GM18867 (cell line): ENCODE results near the gene NBPF11.
"Not testable (repeated sequence)": the region's sequence is repeated elsewhere in the genome, so short reads cannot be mapped to it uniquely, and the experiment has no call there.

ENCODE experiments used
- ATAC-seq: cut with Tn5 transposase; IDR thresholded peaks from one replicate; pipeline ENCODE4 v1.9.1; 2021; ENCODE audit warnings: mild to moderate bottlenecking, moderate library complexity; ENCODE audit not compliant: unreplicated experiment

The NBPF11 gene, protein sequence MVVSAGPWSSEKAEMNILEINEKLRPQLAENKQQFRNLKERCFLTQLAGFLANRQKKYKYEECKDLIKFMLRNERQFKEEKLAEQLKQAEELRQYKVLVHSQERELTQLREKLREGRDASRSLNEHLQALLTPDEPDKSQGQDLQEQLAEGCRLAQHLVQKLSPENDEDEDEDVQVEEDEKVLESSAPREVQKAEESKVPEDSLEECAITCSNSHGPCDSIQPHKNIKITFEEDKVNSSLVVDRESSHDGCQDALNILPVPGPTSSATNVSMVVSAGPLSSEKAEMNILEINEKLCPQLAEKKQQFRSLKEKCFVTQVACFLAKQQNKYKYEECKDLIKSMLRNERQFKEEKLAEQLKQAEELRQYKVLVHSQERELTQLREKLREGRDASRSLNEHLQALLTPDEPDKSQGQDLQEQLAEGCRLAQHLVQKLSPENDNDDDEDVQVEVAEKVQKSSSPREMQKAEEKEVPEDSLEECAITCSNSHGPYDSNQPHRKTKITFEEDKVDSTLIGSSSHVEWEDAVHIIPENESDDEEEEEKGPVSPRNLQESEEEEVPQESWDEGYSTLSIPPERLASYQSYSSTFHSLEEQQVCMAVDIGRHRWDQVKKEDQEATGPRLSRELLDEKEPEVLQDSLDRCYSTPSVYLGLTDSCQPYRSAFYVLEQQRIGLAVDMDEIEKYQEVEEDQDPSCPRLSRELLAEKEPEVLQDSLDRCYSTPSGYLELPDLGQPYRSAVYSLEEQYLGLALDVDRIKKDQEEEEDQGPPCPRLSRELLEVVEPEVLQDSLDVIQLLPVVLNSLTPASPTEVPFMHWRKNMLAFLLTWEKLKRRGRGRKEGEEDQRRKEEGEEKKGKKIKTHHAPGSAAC

DNA sequence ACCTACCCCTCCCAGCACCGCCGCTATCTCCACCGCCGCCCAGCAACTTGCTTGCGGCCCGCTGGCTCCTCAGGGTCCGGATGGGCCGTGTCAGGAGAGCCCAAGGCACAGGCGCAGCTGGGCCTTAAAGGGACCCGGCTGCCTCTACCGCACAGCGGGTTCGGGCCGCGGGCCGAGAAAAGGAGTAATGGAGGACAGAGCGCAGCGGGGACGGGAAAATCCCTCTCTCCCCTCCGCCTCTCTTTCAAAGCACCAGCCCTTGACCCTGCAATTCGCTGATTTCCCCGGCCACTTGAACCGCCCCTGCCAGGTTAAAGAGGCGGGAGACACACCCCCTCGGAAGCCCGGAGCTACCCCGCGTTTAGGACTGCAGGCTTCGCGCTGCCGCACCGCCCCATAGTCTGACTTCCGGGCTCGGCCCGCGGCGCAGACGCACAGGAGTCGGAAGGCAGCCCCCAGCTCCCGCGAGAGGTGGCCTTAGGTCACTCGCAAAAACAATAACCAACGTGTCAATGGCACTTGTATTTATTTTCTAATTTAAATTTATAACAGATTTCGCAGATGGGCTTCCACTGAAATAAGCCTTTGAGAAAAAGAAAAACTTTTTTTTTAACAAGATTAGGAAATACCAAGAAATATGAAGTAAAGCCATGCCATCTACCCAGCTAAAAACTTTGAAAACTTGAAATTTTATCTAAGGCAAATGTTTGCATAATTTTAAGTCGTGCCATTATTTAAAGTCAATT lies at the start of gene NBPF11:
NBPF11 (minus strand) TSS at position 371 of the 746 bp plus-strand sequence. CDS start 25,278 bp downstream, outside the sequence.
- peak; percentile 82 for ATAC-seq

DNA sequence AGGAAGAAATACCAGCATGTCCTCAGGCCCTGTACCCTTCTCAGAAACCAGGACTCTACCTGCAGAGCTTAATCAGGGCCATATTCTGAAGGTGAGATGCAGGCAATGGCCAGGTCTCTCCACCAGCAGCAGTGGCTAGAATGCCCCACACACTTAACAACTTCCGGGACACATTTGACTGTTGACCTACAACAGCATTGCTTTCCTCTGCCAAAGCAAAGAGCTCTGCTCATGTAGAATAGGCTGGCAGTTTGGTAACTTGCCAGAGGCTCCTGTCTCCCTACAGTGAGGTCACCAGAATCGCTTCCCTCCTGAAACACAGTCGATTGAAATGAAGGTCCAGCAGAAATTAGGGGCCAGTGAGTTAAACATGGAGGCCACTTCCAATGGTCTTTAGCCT lies 45.3 kb upstream of the NBPF11 start:
- not testable (repeated sequence) for ATAC-seq

DNA sequence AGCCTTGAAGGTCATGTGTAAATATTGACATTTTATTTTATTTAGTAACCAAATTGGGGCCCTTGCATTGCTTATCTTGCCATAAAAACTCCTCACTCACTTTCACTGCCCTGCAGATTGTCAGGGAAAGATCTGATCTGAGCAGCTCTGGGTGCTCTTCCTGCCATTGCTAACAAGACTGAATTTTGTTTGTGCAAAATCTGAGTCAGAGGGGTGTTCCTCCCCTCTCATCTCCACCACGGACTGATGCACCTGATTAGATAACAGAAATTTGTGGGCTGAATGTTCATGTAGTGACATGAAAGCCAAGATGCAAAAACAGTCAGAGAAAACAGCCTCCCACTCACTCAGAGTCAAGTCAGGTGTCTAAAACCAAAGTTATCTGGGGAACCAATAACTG lies 44.9 kb upstream of the NBPF11 start:
- ATAC-seq = not testable (repeated sequence)

DNA sequence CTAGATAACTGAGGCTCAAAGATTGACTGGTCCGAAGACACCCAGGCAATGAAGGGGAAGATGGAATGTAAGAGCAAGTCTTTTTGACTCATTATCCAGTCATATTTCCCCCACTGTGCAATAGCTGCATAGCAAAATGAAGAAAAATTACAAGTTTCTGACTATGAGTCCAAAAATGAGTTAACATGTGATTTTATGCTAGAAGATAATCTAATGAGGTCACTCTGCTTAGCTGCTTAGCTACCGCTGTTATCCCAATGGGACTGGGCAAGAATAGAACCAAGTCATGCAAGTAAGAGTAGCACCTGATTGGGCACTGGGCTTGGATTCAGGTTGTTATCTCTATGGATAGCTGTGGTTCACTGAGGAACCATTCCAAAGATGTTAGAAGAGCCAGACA lies 43.0 kb upstream of the NBPF11 start:
- not testable (repeated sequence) for ATAC-seq

DNA sequence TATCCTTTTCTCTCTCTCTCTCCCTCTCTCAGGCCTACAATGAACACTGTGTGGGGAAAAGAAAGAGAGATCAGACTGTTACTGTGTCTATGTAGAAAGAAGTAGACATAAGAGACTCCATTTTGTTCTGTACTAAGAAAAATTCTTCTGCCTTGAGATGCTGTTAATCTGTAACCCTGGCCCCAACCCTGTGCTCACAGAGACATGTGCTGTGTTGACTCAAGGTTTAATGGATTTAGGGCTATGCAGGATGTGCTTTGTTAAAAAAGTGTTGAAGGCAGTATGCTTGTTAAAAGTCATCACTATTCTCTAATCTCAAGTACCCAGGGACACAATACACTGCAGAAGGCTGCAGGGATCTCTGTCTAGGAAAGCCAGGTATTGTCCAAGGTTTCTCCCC lies 36.7 kb upstream of the NBPF11 start:
- not testable (repeated sequence) for ATAC-seq

DNA sequence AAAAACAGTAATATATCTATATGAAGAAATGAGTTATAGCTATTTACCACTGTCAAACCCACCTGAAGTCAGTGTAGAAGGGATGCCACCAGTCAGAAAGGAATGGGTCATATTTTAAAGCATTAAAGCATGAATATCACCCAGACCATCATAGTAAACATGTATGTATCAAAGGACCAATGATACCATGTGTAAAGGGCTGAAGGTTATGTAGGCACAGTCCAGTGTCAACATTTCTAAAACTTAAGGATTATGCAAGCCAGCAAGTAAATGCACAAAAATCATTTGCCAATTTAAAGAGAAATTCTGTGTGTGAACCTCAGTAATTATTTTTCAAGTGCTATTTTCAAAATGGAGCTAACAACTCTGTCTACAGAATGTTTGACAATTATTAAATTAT lies 26.6 kb upstream of the NBPF11 start:
- ATAC-seq = not testable (repeated sequence)

DNA sequence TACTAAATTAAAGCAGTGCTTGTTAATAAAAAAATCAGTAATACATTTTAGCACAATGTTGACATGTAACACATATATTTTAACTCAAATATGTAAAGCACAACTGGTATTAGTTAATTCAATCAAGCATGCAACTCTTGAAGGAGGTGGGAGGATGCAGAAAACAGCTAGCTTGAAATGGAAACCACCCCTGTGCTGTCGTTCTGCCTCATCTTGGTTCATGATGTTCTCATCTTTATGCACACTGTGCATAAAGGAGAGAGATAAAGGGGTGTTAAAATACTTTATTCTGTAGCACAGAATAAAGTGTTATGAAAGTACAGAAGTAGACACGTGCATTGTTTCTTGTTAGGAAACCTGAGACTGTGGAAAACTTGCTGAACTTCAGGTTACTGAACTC lies 23.3 kb upstream of the NBPF11 start:
- ATAC-seq = not testable (repeated sequence)

DNA sequence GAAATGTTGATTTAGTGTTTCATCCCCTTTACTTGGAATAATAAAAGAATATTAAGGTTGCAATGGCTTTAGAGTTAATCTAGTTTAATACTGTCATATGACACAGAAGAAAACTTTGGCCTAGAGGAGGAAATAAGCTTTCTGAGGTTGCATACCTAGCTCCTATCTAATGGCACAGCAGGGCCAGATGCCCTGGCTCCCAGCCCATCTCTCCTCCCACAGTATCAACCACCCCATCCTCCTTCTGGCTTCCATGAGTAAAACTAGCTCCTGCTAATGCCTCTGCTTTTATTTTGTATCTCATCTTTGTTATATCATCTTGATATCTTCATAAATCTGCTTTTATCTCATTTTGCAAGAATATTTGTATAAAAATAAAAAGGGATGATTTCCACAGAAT lies 19.9 kb upstream of the NBPF11 start:
- ATAC-seq = not testable (repeated sequence)

DNA sequence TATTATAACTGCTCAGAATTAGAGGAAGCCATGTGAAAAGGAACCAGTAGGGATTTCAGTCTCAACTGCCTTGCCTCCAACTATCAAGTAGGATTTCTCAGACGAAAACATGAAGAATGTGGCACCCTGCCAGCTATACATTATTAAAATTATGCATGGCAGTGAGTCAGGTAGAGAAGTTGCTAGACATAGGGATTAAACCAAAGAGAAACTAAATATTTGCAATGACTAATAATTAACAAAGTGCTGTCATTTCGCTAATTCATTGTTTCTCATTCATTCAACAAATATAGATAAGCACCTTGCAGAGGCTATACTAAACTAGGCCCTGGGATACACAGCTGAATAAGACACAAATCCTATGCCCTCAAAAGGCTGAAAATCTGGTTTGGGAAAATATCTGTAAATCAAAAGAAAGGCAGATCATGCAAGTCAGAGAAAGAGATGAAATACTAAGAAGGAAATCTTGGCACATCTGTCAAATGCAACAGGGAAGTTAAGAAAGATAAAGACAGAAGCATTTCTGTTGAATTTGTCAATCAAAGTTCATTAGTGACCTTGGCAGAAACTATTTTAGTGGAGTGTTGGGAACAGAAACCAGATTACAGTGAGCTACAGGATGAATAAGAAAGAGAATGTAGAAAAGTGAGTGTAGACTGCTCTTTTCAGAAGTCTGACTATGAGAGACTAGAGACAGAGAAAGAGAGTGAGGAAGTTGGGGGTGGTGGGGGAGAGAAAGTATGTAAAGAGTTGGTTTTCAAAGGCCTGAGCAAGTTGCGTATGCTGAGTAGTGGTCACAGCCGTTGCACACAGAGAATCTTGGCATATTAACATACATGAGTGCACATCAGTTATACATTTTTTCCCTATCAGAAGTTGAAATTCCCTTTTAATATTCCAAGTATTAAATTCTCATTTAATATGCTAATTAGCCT lies 14.7 kb upstream of the NBPF11 start:
- no peak for ATAC-seq

DNA sequence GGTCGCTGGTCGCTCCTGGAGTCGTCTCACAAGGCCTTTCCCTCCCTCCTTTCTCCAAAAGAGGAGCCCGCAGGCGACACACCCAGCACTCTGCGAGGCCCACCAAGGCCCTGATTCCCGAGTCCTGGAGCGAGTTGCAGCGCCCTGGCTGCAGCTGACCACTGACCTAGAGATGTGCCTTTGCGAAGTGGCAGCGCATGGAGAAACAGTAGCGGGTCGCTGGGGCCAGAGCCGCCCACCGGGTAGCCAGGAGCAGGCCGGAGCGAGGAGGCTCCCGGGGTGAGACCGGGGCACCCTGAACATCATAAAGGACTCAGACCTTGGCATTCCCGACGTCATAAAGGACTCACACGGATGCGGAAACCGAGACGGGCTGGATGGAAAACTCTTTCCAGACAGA lies 10.3 kb upstream of the NBPF11 start:
- ATAC-seq = no peak

DNA sequence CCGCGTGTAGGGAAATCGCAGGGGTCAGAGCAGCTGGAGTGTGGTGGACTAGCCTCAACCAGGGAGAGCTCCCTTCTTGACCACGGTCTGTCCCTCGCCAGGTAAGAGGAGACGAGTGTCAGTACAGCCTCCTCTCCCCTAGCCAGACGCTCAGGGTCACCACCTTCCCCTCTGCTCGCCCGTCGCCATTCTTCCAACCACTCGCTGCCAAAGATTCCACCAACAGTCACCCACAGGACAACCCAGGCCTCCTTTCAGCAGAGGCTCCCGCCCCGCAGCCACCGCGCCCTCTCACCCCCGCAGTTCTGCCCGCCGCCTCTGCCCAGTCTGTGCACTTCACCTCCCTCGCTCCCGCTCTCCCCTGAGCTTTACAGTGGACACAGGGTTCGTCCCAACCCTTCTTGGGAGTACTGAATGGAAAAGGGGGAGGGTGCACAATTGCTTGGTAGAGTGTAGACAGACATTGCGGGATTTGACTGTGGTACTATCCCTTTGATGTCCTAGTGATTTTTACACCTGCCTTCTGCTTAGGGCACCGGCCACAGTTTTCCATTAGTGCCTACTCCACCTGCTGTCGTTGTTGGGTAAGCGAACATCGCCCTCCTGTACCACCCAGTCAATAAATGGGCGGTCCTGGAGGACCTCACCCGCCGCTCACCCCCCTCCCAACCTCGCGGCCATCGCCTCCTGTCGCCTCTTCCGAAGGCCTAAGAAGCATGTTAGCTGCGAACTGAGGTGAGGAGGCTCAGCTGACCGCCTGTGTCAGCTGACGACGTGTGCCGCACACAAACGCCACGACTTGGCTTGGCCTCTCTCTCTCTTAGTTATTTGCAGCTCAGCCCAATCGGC lies 9.2 kb upstream of the NBPF11 start:
- no peak for ATAC-seq

DNA sequence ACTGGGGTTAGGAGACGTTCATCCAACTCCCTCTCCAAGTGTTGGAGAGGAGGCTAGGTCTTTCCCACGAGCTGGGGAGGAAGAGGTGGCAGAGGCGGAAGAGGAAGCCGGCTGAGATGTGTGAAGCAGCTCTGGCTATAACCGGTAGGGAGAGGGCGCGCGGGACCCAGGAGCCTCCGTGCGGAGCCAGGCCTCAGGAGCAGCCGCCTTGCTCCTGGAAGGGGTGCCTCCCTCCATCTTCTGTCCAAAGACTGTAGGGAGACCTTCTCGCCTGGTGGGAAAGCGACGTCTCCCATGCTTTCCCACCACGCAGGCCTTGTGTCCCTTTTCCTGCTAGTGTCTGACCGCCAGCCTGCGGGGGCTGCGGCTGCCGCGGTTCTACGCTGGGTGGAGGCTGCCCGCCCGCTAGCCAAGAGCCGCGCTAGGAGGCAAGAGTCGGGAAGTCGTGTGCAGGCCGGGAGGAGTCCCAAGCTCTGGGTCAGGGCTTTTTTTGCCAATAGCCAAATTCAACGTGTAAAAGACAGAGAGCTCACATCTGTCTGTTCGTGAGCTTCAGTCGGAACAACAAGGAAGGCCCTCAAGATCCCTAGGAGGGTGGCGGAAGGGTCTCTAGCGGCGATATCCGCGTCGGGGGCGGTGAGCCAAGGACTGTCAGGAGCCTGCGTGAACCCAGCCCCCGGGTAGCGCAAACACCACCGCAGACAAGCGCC lies 8.4 kb upstream of the NBPF11 start:
- no peak for ATAC-seq

DNA sequence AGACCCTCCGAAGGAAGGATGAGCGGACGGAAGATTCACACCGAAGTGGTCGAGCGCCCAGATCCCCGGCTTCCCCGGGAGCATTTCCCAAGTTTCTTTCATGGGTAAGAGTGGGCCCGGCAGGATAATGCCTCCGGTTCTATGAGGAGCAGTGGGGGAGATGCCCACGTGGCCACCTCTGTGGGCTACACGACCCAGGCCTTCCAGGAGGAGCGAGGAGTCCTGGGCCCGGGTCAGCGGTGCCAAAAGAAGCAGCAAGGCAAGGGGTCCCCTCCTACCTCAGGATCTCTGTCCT lies 7.9 kb upstream of the NBPF11 start:
- ATAC-seq = no peak

DNA sequence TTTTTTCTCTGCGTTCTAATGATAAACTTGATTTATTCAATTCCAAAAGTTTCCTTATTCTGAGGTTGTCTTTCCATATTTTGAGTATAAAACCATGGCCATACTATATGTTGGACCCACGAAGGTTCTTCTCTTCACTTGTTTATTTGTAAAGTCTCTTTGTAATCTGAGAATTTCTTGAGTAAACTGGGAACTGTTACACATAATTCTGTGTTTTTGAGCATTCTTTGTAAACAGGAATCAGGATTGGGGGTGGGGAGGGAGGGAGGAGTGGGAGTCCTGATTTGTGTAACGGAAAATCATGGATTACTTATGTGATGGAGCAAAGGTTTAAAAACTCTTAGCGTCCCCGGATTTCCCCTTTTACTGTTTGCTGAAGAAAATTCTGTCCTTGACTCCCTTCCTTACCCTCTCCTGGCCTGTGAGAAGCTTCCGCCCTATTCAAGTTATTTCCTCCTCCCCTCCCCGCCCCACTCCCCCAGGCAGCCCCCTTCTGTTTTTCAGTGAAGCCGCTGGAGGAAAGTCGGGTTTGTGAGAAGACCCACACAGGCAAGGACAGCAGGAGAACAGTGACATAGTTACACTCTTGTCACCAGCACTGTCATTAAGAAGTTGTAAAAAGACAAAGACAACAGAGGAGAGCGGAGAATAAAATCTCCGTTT lies 6.4 kb upstream of the NBPF11 start:
- ATAC-seq = no peak

DNA sequence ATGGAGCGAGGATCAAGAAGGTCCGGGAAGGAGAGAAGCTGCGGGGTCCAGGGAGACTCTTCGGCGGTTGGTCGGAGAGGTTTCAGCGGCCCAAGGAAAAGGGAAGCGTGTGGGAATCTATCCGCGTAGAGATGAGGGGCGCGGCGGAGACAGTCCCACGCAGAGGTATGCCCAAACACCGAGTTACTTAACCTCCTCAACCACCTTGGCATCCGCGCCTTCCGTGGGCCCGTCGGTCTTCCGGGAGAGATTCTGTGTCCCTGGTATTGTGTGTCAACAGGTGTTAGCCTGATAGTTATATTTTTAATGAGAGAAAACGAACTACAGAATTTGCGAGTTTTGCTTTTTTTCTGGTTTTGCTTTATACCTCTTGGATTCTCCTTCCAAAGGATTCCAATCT lies 5.7 kb upstream of the NBPF11 start:
- ATAC-seq = not testable (repeated sequence)

DNA sequence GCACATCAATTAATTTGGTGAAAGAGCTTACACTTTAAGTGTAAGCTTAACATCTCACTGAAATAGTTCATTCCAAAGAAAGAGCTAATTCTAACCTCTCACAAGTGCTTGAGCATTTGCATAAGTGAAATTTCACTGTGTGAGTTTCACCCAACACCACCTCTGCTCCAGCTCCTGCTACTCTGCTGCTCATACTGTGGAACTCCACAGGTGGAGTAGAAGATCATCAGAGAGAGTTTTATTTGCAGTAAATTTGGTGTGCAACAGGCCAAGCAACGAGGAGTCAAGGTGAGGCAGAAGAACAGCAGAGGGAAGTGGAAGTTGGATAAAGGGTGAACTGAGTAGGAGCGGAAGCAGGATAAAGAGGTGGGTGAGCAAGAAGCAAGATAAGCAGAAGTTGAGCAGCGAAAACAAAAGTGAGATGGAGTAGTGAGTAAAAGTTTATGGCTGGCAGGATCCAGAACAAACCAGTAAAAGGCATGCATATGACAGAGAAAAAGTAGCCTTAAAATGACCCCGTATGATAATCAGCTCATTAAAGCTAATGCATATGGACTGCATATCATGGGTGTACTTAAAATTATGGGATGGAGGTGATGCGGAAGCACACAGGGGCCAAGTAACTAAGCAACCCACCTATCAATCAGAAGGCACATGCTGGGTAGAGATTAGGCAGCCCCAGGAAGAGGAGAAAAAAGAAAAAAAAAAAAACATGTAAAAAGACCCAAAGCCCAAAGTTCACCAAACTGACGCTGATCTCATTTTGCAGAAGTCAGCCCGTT lies 3.6 kb upstream of the NBPF11 start:
- ATAC-seq = peak; percentile 38

DNA sequence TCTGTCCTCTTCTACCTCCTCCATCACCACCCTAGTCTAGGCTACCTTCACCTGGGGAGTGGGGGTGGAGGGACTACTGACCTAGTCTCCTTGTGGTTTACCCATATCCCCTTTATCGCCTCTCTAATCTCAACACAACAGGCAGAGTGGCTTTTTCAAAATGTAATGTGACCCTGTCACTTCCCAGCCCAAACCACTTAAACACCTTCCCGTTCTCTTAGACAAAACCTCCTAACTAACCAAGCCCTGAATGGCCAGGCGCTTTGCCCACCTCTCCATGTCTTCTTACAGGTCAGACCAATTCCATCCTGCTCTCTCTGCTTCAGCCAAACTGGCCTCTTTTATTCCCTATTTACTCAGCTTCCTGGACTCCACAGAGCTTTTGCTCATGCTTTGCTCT lies 714 bp upstream of the NBPF11 start:
- not testable (repeated sequence) for ATAC-seq
